Tibial nerve (tissue), 3 donors: ENCODE data around the gene FLOT2.

ENCODE experiments used
- CTCF ChIP-seq, 5 experiments: fragments of 200-600 bp in 3 of 5; fragments of 450-650 bp in 2 of 5; sonication (generic) in 3 of 5; IDR thresholded peaks; one replicate each; pipeline ENCODE4 v1.5.1; 2016 to 2019; ENCODE audit warnings: antibody characterized with exemption in 5 of 5, mild to moderate bottlenecking in 3 of 5, moderate library complexity in 2 of 5
- POLR2A ChIP-seq, 2 donors: fragments of 450-650 bp; IDR thresholded peaks; one replicate each; pipeline ENCODE4 v1.6.1; 2017; ENCODE audit warnings: antibody characterized with exemption in 2 of 2, mild to moderate bottlenecking in 2 of 2, moderate library complexity in 2 of 2

- no peak for TF ChIP-seq POLR2A (IDR thresholded peaks at IDR 0.05)
- TF ChIP-seq CTCF (IDR thresholded peaks at IDR 0.05), result no peak
These were observed 15.9 kb downstream of the FLOT2 start for GRCh38 chr17:28881533-28882056.
